Liver (tissue), 9 donors: ENCODE results near the gene LIPG. TPM values are rescaled to one million over a fixed set of nuclear protein-coding genes. Genes with fewer than 3 reads are reported as not detected.

Experiments used
- DNase-seq: peaks from one replicate; pipeline ENCODE4 v3.0.0-alpha.2; 2017; ENCODE audit warnings: low spot score
- H3K27ac ChIP-seq, 2 donors: one replicate each; pipeline ENCODE4 v1.7.0; 2013; ENCODE audit warnings: inconsistent platforms in 2 of 2, low read length in 2 of 2, control low read depth in 1 of 2, low read depth in 1 of 2, mild to moderate bottlenecking in 1 of 2
- H3K27me3 ChIP-seq, 4 donors: one replicate each; pipeline versions ENCODE4 v1.6.1 to v1.7.0; 2013; ENCODE audit warnings: low read length in 3 of 4, inconsistent platforms in 1 of 4, mild to moderate bottlenecking in 1 of 4, moderate library complexity in 1 of 4; ENCODE audit not compliant: control insufficient read depth in 4 of 4, insufficient read depth in 4 of 4
- H3K36me3 ChIP-seq, 4 donors: one replicate each; pipeline versions ENCODE4 v1.6.1 to v1.7.0; 2013; ENCODE audit warnings: low read length in 3 of 4, mild to moderate bottlenecking in 3 of 4, low read depth in 1 of 4, moderate library complexity in 1 of 4; ENCODE audit not compliant: control insufficient read depth in 4 of 4, insufficient read depth in 3 of 4
- H3K4me1 ChIP-seq, 4 donors: one replicate each; pipeline versions ENCODE4 v1.6.1 to v1.7.0; 2013; ENCODE audit warnings: low read length in 3 of 4, mild to moderate bottlenecking in 3 of 4, moderate library complexity in 1 of 4; ENCODE audit not compliant: control insufficient read depth in 4 of 4, insufficient read depth in 4 of 4
- H3K4me3 ChIP-seq, 3 donors: one replicate each; pipeline versions ENCODE4 v1.6.1 to v1.7.0; 2013; ENCODE audit warnings: low read length in 3 of 3, control low read depth in 1 of 3, low read depth in 1 of 3, mild to moderate bottlenecking in 1 of 3
- H3K9ac ChIP-seq, 2 donors: one replicate each; pipeline ENCODE4 v1.7.0; 2013; ENCODE audit warnings: low read length in 2 of 2, mild to moderate bottlenecking in 2 of 2, moderate library complexity in 2 of 2, control low read depth in 1 of 2, low read depth in 1 of 2
- H3K9me3 ChIP-seq, 4 donors: one replicate each; pipeline versions ENCODE4 v1.6.1 to v1.7.0; 2013; ENCODE audit warnings: low read length in 3 of 4; ENCODE audit not compliant: control insufficient read depth in 4 of 4
- ATF3 ChIP-seq: IDR thresholded peaks from 2 replicates; pipeline ENCODE4 v1.6.1; 2016; ENCODE audit warnings: antibody characterized with exemption
- CTCF ChIP-seq: fragments of 150-350 bp; IDR thresholded peaks from 2 replicates; pipeline ENCODE4 v1.5.1; 2017; ENCODE audit warnings: improper control_type of control experiment, low read depth, low read length; ENCODE audit not compliant: missing input control
- EGR1 ChIP-seq, 2 donors: IDR thresholded peaks; 2 replicates each; pipeline ENCODE4 v1.6.1; 2016 to 2018; ENCODE audit warnings: antibody characterized with exemption in 2 of 2, low read depth in 2 of 2
- FOXA1 ChIP-seq: IDR thresholded peaks from 2 replicates; pipeline ENCODE4 v1.6.1; 2016; ENCODE audit warnings: antibody characterized with exemption
- FOXA2 ChIP-seq: IDR thresholded peaks from 2 replicates; pipeline ENCODE4 v1.6.1; 2016; ENCODE audit warnings: antibody characterized with exemption
- GABPA ChIP-seq, 2 donors: IDR thresholded peaks in 1 of 2; conservative IDR thresholded peaks in 1 of 2; 2 replicates each; pipeline ENCODE4 v1.6.1; 2016; ENCODE audit warnings: antibody characterized with exemption in 2 of 2, mild to moderate bottlenecking in 1 of 2, moderate library complexity in 1 of 2
- HNF4A ChIP-seq, 2 donors: conservative IDR thresholded peaks; 2 replicates each; pipeline ENCODE4 v1.6.1; 2016; ENCODE audit warnings: antibody characterized with exemption in 2 of 2, mild to moderate bottlenecking in 2 of 2
- HNF4G ChIP-seq: IDR thresholded peaks from 2 replicates; pipeline ENCODE4 v1.6.1; 2016; ENCODE audit warnings: antibody characterized with exemption
- JUND ChIP-seq, 2 donors: IDR thresholded peaks; 2 replicates each; pipeline ENCODE4 v1.6.1; 2016; ENCODE audit warnings: antibody characterized with exemption in 2 of 2
- MAX ChIP-seq: IDR thresholded peaks from 2 replicates; pipeline ENCODE4 v1.6.1; 2016; ENCODE audit warnings: antibody characterized with exemption
- NR2F2 ChIP-seq: IDR thresholded peaks from 2 replicates; pipeline ENCODE4 v1.6.1; 2016; ENCODE audit warnings: antibody characterized with exemption
- RAD21 ChIP-seq, 2 donors: IDR thresholded peaks; 2 replicates each; pipeline ENCODE4 v1.6.1; 2016; ENCODE audit warnings: antibody characterized with exemption in 2 of 2, mild to moderate bottlenecking in 2 of 2
- REST ChIP-seq: IDR thresholded peaks from 2 replicates; pipeline ENCODE4 v1.6.1; 2016; ENCODE audit warnings: antibody characterized with exemption, mild to moderate bottlenecking
- RXRA ChIP-seq, 2 donors: IDR thresholded peaks; 2 replicates each; pipeline ENCODE4 v1.6.1; 2017 to 2018; ENCODE audit warnings: antibody characterized with exemption in 2 of 2, mild to moderate bottlenecking in 1 of 2
- SP1 ChIP-seq: IDR thresholded peaks from 2 replicates; pipeline ENCODE4 v1.6.1; 2018; ENCODE audit warnings: antibody characterized with exemption, mild to moderate bottlenecking
- TAF1 ChIP-seq: conservative IDR thresholded peaks from 2 replicates; pipeline ENCODE4 v1.6.1; 2016; ENCODE audit warnings: antibody characterized with exemption, mild to moderate bottlenecking
- YY1 ChIP-seq: IDR thresholded peaks from 2 replicates; pipeline ENCODE4 v1.6.1; 2016; ENCODE audit warnings: antibody characterized with exemption, mild to moderate bottlenecking
- ZBTB33 ChIP-seq: IDR thresholded peaks from 2 replicates; pipeline ENCODE4 v1.6.1; 2016; ENCODE audit warnings: antibody characterized with exemption
- WGBS: extraction: QIAGEN DNeasy Blood & Tissue Kit; methylation state at CpG from one replicate; pipeline ENCODE4 v1.1.7; 2013; 5-methylcytosine and 5-hydroxymethylcytosine counted together
- polyA plus RNA-seq, 2 donors: library from polyadenylated mRNA; stranded (reverse) in 1 of 2; unstranded in 1 of 2; fragments of 200-250 nt in 1 of 2; fragments of >200 nt in 1 of 2; fragmentation: Nextera tagmentation in 1 of 2; extraction: Ambion mirVana in 1 of 2; gene quantifications; one replicate each; pipeline versions ENCODE4 v1.2.1 to v1.2.3, GENCODE V29; 2013 to 2015
- total RNA-seq, 2 donors: library from RNA; depleted of rRNA; stranded (reverse); fragments of >200 nt; gene quantifications; one replicate each; pipeline ENCODE4 v1.2.3, GENCODE V29; 2014
- donor health status: healthy.
- donor health status: healthy.
- donor health status: healthy.
- donor health status: healthy.
- donor health status: healthy.

LIPG gene
- total and polyA plus RNA-seq, 4 donors: 2.8 to 150 (median 39.7) TPM

- no peak overlapping the region for H3K4me3 ChIP-seq
- H3K27ac ChIP-seq: no peak overlapping the region
- no peak for TF ChIP-seq ATF3
- TF ChIP-seq ZBTB33: no peak
- no peak for TF ChIP-seq HNF4A (conservative IDR thresholded peaks at IDR 0.05)
- TF ChIP-seq REST: no peak
- H3K9ac ChIP-seq: no peak overlapping the region
- H3K27me3 ChIP-seq: no peaks in the 10 kb centered on the region
- H3K9me3 ChIP-seq: no peaks in the 10 kb centered on the region
- H3K36me3 ChIP-seq: no peaks in the 10 kb centered on the region
- WGBS: 92% methylated on average over 4 of the region's 4 CpGs
- DNase-seq: no peak
- H3K4me1 ChIP-seq: no peaks in the 10 kb centered on the region
These were observed 8.9 kb upstream of the LIPG start for GRCh38 chr18:49553003-49553402.

- no peak overlapping the region for H3K9ac ChIP-seq
- no peaks in the 10 kb centered on the region for H3K27me3 ChIP-seq
- no peak for DNase-seq
- no peak overlapping the region for H3K27ac ChIP-seq
- 91% methylated on average over 4 of the region's 4 CpGs for WGBS
- peaks cover 0 to 9% (median 8%) of the 10 kb centered on the region in 4 donors for H3K4me1 ChIP-seq
- H3K4me3 ChIP-seq: no peak overlapping the region
- no peak for TF ChIP-seq EGR1 (IDR thresholded peaks at IDR 0.05; ENCODE audit: low read depth in 2 of 2)
- TF ChIP-seq ATF3: no peak
- no peak for TF ChIP-seq FOXA2
- no peak for TF ChIP-seq GABPA (IDR thresholded peaks at IDR 0.05 in 1 of 2, conservative IDR thresholded peaks at IDR 0.05 in 1 of 2)
- TF ChIP-seq RAD21 (IDR thresholded peaks at IDR 0.05): no peak
- TF ChIP-seq JUND (IDR thresholded peaks at IDR 0.05): no peak
- no peak for TF ChIP-seq REST
- no peak for TF ChIP-seq RXRA (IDR thresholded peaks at IDR 0.05)
- TF ChIP-seq MAX: no peak
- TF ChIP-seq CTCF: no peak
- TF ChIP-seq ZBTB33: no peak
- no peak for TF ChIP-seq HNF4G
- TF ChIP-seq SP1: no peak
- TF ChIP-seq YY1: no peak
- no peak for TF ChIP-seq NR2F2
- TF ChIP-seq FOXA1: no peak
- no peak for TF ChIP-seq HNF4A (conservative IDR thresholded peaks at IDR 0.05)
- TF ChIP-seq TAF1: no peak
- H3K36me3 ChIP-seq: no peaks in the 10 kb centered on the region
- H3K9me3 ChIP-seq: no peaks in the 10 kb centered on the region
These were observed 6.2 kb upstream of the LIPG start for GRCh38 chr18:49555641-49556040.
